Measurements from ENCODE around the gene GALNT7. TPM values are rescaled to one million over a fixed set of nuclear protein-coding genes. Genes with fewer than 3 reads are reported as not detected.

Gene GALNT7
- total and polyA plus RNA-seq, 2 of the 13 experiments (the other 11 are each of a cell fraction or from before 2014, with no cell fraction given) = 0.08 to 0.13 TPM

- POLR2A ChIA-PET = no interaction called here
- TF ChIP-seq, protein P1, sequence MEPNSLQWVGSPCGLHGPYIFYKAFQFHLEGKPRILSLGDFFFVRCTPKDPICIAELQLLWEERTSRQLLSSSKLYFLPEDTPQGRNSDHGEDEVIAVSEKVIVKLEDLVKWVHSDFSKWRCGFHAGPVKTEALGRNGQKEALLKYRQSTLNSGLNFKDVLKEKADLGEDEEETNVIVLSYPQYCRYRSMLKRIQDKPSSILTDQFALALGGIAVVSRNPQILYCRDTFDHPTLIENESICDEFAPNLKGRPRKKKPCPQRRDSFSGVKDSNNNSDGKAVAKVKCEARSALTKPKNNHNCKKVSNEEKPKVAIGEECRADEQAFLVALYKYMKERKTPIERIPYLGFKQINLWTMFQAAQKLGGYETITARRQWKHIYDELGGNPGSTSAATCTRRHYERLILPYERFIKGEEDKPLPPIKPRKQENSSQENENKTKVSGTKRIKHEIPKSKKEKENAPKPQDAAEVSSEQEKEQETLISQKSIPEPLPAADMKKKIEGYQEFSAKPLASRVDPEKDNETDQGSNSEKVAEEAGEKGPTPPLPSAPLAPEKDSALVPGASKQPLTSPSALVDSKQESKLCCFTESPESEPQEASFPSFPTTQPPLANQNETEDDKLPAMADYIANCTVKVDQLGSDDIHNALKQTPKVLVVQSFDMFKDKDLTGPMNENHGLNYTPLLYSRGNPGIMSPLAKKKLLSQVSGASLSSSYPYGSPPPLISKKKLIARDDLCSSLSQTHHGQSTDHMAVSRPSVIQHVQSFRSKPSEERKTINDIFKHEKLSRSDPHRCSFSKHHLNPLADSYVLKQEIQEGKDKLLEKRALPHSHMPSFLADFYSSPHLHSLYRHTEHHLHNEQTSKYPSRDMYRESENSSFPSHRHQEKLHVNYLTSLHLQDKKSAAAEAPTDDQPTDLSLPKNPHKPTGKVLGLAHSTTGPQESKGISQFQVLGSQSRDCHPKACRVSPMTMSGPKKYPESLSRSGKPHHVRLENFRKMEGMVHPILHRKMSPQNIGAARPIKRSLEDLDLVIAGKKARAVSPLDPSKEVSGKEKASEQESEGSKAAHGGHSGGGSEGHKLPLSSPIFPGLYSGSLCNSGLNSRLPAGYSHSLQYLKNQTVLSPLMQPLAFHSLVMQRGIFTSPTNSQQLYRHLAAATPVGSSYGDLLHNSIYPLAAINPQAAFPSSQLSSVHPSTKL (CRISPR knock-in tag; IDR thresholded peaks at IDR 0.05) = no peak
- TF ChIP-seq POLR2G (IDR thresholded peaks at IDR 0.05; ENCODE audit: low read depth, low read length) (no peak), MAFF (IDR thresholded peaks at IDR 0.05; ENCODE audit: low read depth, low read length) (no peak), AHDC1 (CRISPR knock-in tag; IDR thresholded peaks at IDR 0.05; ENCODE audit: borderline replicate concordance) (no peak), ZSCAN30 (CRISPR knock-in tag; IDR thresholded peaks at IDR 0.05) (no peak), CBX5 (CRISPR knock-in tag; IDR thresholded peaks at IDR 0.05; ENCODE audit: borderline replicate concordance) (no peak), ZXDC (CRISPR knock-in tag; IDR thresholded peaks at IDR 0.05) (no peak), ZNF335 (CRISPR knock-in tag; IDR thresholded peaks at IDR 0.05) (no peak), PAWR (CRISPR knock-in tag; IDR thresholded peaks at IDR 0.05; ENCODE audit: borderline replicate concordance) (no peak), PHB2 (IDR thresholded peaks at IDR 0.05; ENCODE audit: partially characterized antibody) (no peak)
- TF ChIP-seq, protein P2, sequence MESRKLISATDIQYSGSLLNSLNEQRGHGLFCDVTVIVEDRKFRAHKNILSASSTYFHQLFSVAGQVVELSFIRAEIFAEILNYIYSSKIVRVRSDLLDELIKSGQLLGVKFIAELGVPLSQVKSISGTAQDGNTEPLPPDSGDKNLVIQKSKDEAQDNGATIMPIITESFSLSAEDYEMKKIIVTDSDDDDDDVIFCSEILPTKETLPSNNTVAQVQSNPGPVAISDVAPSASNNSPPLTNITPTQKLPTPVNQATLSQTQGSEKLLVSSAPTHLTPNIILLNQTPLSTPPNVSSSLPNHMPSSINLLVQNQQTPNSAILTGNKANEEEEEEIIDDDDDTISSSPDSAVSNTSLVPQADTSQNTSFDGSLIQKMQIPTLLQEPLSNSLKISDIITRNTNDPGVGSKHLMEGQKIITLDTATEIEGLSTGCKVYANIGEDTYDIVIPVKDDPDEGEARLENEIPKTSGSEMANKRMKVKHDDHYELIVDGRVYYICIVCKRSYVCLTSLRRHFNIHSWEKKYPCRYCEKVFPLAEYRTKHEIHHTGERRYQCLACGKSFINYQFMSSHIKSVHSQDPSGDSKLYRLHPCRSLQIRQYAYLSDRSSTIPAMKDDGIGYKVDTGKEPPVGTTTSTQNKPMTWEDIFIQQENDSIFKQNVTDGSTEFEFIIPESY (CRISPR knock-in tag; IDR thresholded peaks at IDR 0.05) = no peak
These were observed 26.5 kb downstream of the GALNT7 start for GRCh38 chr4:173195109-173195508.

More at GRCh38 chr4:173195109-173195508, 26.5 kb downstream of the GALNT7 start:
- FAIRE-seq (no peak), DNase-seq (ENCODE audit: low spot score) (no peak), ATAC-seq (no peak)
- H3K4me2 ChIP-seq (ENCODE audit: low read depth, low read length) = no peak overlapping the region
- CTCF ChIA-PET (ENCODE audit: low intra/inter-chr PET ratio, low total read pairs) = no interaction called here
- 0% methylated on average over 3 of the region's 3 CpGs for WGBS (ENCODE audit: low lambda C conversion rate)
- H3K9me3 ChIP-seq (ENCODE audit: low read length) = no peaks in the 10 kb centered on the region
- in situ Hi-C loops (cut with HindIII; ENCODE audit: extremely low pct_ligation_motif_present, low pct_unique_long_range_greater_than_20kb) = no loop called here
- BruUV-seq (replicated peaks) = no TSS peak
- no peaks in the 10 kb centered on the region; a peak in 1 of 5 replicates for H3K27me3 ChIP-seq (ENCODE audit: control insufficient read depth in 1 of 2, insufficient read depth in 2 of 2, low read length in 2 of 2)
- H3K27ac ChIP-seq (ENCODE audit: extremely low read length, insufficient read depth, low read length) = no peak overlapping the region
- no peak overlapping the region for H3K9ac ChIP-seq (ENCODE audit: insufficient read depth, low read depth, low read length)
- H3K4me3 ChIP-seq (replicated peaks in 1 of 3; ENCODE audit: insufficient read depth in 1 of 3, low read depth in 2 of 3, low read length in 3 of 3) = no peak overlapping the region
- H2AFZ ChIP-seq (ENCODE audit: low read length) = no peak overlapping the region
- H3K79me2 ChIP-seq (ENCODE audit: insufficient read depth, low read length) = no peaks in the 10 kb centered on the region
- H3K4me1 ChIP-seq (ENCODE audit: insufficient read depth, low read length) = no peaks in the 10 kb centered on the region
- H3K36me3 ChIP-seq (replicated peaks in 1 of 2; ENCODE audit: control insufficient read depth in 1 of 2, insufficient read depth in 2 of 2, low read length in 2 of 2) = no peaks in the 10 kb centered on the region
- intact Hi-C loops (cut with micrococcal nuclease; ENCODE audit: unreplicated experiment) = no loop called here
- no peaks in the 10 kb centered on the region for H4K20me1 ChIP-seq (ENCODE audit: insufficient read depth, low read length)

All from HepG2 (cell line).